ENCODE measurements around the gene RIC8B.

GRCh38 chr12:106896603-106897002 is 122.1 kb downstream of the RIC8B start:
- TF ChIP-seq NFE2L2 (conservative IDR thresholded peaks at IDR 0.05; ENCODE audit: low read length) (no peak), CTCF (IDR thresholded peaks at IDR 0.05) (no peak), RAD21 (conservative IDR thresholded peaks at IDR 0.05 in 1 of 2, IDR thresholded peaks at IDR 0.05 in 1 of 2) (no peak)
- TF ChIP-seq, protein P1, sequence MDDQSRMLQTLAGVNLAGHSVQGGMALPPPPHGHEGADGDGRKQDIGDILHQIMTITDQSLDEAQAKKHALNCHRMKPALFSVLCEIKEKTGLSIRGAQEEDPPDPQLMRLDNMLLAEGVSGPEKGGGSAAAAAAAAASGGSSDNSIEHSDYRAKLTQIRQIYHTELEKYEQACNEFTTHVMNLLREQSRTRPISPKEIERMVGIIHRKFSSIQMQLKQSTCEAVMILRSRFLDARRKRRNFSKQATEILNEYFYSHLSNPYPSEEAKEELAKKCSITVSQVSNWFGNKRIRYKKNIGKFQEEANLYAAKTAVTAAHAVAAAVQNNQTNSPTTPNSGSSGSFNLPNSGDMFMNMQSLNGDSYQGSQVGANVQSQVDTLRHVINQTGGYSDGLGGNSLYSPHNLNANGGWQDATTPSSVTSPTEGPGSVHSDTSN (IDR thresholded peaks at IDR 0.05): no peak
- TF ChIP-seq, protein P2, sequence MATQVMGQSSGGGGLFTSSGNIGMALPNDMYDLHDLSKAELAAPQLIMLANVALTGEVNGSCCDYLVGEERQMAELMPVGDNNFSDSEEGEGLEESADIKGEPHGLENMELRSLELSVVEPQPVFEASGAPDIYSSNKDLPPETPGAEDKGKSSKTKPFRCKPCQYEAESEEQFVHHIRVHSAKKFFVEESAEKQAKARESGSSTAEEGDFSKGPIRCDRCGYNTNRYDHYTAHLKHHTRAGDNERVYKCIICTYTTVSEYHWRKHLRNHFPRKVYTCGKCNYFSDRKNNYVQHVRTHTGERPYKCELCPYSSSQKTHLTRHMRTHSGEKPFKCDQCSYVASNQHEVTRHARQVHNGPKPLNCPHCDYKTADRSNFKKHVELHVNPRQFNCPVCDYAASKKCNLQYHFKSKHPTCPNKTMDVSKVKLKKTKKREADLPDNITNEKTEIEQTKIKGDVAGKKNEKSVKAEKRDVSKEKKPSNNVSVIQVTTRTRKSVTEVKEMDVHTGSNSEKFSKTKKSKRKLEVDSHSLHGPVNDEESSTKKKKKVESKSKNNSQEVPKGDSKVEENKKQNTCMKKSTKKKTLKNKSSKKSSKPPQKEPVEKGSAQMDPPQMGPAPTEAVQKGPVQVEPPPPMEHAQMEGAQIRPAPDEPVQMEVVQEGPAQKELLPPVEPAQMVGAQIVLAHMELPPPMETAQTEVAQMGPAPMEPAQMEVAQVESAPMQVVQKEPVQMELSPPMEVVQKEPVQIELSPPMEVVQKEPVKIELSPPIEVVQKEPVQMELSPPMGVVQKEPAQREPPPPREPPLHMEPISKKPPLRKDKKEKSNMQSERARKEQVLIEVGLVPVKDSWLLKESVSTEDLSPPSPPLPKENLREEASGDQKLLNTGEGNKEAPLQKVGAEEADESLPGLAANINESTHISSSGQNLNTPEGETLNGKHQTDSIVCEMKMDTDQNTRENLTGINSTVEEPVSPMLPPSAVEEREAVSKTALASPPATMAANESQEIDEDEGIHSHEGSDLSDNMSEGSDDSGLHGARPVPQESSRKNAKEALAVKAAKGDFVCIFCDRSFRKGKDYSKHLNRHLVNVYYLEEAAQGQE (IDR thresholded peaks at IDR 0.05): no peak
